HL-60 (cell line): Measurements from ENCODE around the gene KLRC3.
"Not testable (repeated sequence)": the region's sequence is repeated elsewhere in the genome, so short reads cannot be mapped to it uniquely, and the experiment has no call there.

Experiments used
- DNase-seq, 2 experiments: peaks; one replicate each; pipeline ENCODE4 v3.0.0-alpha.2; 2010 to 2020; ENCODE audit warnings: low read depth in 1 of 2, low spot score in 1 of 2
- H3K27ac ChIP-seq: fragments of 250-450 bp; sonication (Bioruptor Pico); replicated peaks from 2 replicates; pipeline ENCODE4 v1.5.1; 2020; ENCODE audit warnings: mild to moderate bottlenecking, moderate library complexity
- H3K27me3 ChIP-seq: fragments of 250-450 bp; sonication (Bioruptor Pico); 2 replicates; pipeline ENCODE4 v1.5.1; 2021; ENCODE audit warnings: mild to moderate bottlenecking, moderate library complexity; ENCODE audit not compliant: insufficient read depth, poor library complexity, severe bottlenecking
- H3K4me3 ChIP-seq: replicated peaks from 2 replicates; pipeline ENCODE4 v1.5.1; 2011; ENCODE audit warnings: mild to moderate bottlenecking, control low read depth, low read length; ENCODE audit not compliant: insufficient read depth
- GABPA ChIP-seq: IDR thresholded peaks from 2 replicates; pipeline ENCODE4 v1.6.1; 2012; ENCODE audit warnings: low read depth
- POLR2AphosphoS5 ChIP-seq: IDR thresholded peaks from 2 replicates; pipeline ENCODE4 v1.6.1; 2012; ENCODE audit warnings: low read depth
- SPI1 ChIP-seq: IDR thresholded peaks from 2 replicates; pipeline ENCODE4 v1.6.1; 2012; ENCODE audit warnings: low read depth, mild to moderate bottlenecking, borderline replicate concordance
- TF ChIP-seq, protein P1 (sequence below): IDR thresholded peaks from 2 replicates; pipeline ENCODE4 v1.6.1; 2012; ENCODE audit warnings: low read depth; ENCODE audit not compliant: insufficient replicate concordance
- TF ChIP-seq, protein P2 (sequence below): IDR thresholded peaks from one replicate; pipeline ENCODE4 v1.5.1; 2011; ENCODE audit warnings: low read length, control low read depth, inconsistent platforms; ENCODE audit not compliant: insufficient read depth

Gene KLRC3

DNA sequence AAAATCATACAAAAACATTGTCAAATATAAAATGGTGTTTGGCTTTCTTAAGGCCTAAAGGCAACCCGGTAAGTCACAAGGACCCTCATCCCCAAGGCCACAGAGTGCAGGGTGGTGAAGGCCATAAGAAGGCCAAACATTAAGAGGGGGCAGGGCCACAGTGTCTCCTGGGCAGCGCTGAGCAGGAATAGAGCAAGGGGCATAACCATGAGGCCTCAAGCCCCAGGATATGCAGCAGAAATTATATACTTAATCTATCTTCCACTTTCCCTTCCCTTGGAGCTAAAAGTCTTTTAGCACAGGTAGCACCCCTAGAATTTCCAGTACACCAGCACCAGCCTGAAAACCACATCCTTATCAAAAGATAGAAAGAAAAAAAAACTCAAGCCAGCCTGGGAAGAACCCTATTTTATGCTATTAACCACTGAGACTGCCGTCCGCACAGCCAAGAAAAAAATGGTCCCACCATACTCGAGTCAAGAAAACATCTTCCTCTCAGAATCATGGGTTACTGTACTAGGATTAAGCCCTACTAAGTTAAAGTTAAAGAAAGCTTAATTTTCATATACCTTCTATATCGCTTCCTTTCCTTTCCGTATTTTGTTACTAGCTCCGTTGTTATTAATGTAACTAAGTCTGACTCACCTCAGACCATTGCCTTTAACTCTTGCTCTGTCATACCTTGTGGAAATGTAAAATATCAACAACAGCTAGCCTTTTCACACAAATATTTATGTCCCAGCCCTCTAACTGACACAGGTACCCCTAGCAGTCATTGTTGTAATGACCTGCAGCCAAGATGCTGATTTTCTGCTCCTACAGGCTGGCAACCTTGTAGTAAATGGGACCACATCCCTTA lies 50.6 kb downstream of the KLRC3 start:
- no peak overlapping the region for H3K4me3 ChIP-seq
- no peaks in the 10 kb centered on the region for H3K27me3 ChIP-seq
- DNase-seq = no peak
- no peak overlapping the region for H3K27ac ChIP-seq
- no peak for TF ChIP-seq GABPA
- TF ChIP-seq, protein P1, sequence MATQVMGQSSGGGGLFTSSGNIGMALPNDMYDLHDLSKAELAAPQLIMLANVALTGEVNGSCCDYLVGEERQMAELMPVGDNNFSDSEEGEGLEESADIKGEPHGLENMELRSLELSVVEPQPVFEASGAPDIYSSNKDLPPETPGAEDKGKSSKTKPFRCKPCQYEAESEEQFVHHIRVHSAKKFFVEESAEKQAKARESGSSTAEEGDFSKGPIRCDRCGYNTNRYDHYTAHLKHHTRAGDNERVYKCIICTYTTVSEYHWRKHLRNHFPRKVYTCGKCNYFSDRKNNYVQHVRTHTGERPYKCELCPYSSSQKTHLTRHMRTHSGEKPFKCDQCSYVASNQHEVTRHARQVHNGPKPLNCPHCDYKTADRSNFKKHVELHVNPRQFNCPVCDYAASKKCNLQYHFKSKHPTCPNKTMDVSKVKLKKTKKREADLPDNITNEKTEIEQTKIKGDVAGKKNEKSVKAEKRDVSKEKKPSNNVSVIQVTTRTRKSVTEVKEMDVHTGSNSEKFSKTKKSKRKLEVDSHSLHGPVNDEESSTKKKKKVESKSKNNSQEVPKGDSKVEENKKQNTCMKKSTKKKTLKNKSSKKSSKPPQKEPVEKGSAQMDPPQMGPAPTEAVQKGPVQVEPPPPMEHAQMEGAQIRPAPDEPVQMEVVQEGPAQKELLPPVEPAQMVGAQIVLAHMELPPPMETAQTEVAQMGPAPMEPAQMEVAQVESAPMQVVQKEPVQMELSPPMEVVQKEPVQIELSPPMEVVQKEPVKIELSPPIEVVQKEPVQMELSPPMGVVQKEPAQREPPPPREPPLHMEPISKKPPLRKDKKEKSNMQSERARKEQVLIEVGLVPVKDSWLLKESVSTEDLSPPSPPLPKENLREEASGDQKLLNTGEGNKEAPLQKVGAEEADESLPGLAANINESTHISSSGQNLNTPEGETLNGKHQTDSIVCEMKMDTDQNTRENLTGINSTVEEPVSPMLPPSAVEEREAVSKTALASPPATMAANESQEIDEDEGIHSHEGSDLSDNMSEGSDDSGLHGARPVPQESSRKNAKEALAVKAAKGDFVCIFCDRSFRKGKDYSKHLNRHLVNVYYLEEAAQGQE = no peak

DNA sequence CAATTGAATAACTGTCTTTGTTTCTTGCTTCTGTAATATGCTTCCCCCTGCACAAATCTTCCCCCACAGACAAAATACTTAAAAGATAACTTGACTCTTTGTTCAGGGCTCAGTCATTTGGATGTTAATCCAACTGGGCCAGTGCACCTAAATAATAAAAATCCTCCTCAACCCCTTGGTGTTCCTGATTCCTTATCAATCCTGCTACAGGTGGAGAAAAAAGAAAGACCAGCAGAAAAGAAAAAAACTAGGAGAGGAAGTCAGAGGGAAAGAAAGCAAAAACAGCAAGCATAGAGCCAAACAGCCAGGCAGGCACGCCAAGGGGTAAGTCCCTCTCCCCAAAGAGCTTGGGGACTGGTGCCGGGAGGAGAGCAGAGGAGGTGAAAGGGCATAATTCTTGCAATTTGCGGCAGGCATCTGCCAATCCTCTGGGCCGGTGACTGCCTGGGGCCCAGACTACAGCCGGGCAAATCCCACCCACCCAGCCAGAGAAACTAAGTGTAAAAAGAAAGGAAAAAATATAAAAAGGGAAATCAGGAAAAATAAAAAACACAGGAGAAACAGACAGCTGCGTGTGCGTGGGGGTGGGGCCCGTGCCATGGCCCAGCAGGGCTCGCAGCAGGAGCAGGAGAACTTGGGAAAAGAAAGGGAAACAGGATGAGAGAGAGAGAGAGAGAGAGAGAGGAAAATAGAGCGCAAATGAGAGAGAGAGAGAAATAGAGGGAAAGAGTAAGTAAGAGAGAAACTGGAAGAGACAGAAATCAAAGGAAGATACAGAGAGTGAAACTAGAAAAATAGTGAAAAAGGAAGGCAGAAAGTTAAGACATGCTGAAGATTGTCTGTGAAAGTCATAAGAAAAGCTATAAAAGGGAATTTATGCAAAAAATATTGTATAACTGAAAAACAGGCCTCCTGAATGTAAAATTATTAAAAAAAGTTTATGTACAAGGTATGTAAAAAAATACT lies 51.9 kb downstream of the KLRC3 start:
- H3K27ac ChIP-seq = no peak overlapping the region
- TF ChIP-seq SPI1 (no peak), GABPA (no peak), POLR2AphosphoS5 (no peak)
- TF ChIP-seq, protein P1 = no peak
- TF ChIP-seq, protein P2, sequence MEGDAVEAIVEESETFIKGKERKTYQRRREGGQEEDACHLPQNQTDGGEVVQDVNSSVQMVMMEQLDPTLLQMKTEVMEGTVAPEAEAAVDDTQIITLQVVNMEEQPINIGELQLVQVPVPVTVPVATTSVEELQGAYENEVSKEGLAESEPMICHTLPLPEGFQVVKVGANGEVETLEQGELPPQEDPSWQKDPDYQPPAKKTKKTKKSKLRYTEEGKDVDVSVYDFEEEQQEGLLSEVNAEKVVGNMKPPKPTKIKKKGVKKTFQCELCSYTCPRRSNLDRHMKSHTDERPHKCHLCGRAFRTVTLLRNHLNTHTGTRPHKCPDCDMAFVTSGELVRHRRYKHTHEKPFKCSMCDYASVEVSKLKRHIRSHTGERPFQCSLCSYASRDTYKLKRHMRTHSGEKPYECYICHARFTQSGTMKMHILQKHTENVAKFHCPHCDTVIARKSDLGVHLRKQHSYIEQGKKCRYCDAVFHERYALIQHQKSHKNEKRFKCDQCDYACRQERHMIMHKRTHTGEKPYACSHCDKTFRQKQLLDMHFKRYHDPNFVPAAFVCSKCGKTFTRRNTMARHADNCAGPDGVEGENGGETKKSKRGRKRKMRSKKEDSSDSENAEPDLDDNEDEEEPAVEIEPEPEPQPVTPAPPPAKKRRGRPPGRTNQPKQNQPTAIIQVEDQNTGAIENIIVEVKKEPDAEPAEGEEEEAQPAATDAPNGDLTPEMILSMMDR = no peak
- H3K4me3 ChIP-seq = no peak overlapping the region
- no peaks in the 10 kb centered on the region for H3K27me3 ChIP-seq
- no peak for DNase-seq

DNA sequence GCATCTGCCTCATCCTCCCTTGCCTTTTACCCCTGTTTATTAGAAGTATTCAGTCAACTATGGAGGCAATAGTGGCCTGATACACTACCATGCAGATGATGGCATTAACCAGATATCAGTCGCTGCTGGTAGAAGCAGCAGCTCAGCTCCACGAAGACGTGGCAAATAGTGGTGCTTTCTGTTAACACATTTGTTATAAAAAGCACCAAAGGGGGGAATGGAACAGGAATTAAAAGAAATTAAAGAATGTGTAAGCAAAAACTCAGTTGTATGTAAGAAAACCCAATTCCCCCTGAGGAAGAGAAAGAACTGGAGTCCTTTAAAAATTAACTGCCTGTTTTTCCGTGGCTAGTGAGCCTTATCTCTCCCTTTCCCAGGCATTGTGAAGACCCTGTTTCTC lies 52.7 kb downstream of the KLRC3 start:
- not testable (repeated sequence) for DNase-seq, H3K27me3 ChIP-seq, H3K27ac ChIP-seq, H3K4me3 ChIP-seq

DNA sequence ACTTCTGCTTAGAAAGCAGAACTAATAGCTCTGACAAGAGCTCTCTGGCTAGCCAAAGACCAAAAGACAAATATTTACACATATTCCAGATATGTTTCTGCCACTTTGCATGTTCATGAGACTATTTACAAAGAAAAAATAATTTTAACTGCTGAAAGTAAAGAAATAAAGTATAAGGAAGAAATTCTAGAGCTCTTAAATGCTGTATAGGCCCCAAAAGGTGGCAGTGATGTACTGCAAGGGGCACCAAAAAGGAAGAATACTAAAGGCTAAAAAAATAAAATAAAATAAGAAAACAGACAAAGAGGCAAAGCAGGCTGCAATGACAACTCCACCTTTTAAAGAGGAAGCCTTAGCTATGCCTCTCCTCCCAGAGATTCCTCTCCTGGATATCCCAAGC lies 53.5 kb downstream of the KLRC3 start:
- Histone ChIP-seq H3K27me3 (no peaks in the 10 kb centered on the region), H3K4me3 (no peak overlapping the region), H3K27ac (no peak overlapping the region)
- no peak for TF ChIP-seq SPI1
- no peak for TF ChIP-seq GABPA
- TF ChIP-seq, protein P2 = no peak
- no peak for TF ChIP-seq POLR2AphosphoS5
- TF ChIP-seq, protein P1 = no peak
- no peak for DNase-seq
